Thoracic aorta (tissue), 2 donors: ENCODE results near the gene CYFIP1. TPM values are rescaled to one million over a fixed set of nuclear protein-coding genes. Genes with fewer than 3 reads are reported as not detected.

Experiments used
- ATAC-seq: fragments of 150-250 bp; one replicate; pipeline ENCODE4 v1.8.0; 2017; ENCODE audit warnings: low read depth; ENCODE audit not compliant: insufficient number of reproducible peaks, low FRiP score
- DNase-seq: peaks from one replicate; pipeline ENCODE4 v3.0.0-alpha.2; 2020; ENCODE audit warnings: low spot score
- H3K27ac ChIP-seq, 2 donors: fragments of 200-600 bp; sonication (generic); 1 replicate in 1 of 2; 2 replicates in 1 of 2; pipeline ENCODE4 v1.5.1; 2016; ENCODE audit warnings: mild to moderate bottlenecking in 2 of 2, moderate library complexity in 2 of 2
- H3K27me3 ChIP-seq: fragments of 200-600 bp; sonication (generic); replicated peaks from 2 replicates; pipeline ENCODE4 v1.6.0; 2016; ENCODE audit warnings: mild to moderate bottlenecking; ENCODE audit not compliant: insufficient read depth
- H3K36me3 ChIP-seq: fragments of 200-600 bp; sonication (generic); one replicate; pipeline ENCODE4 v1.5.1; 2016
- H3K4me1 ChIP-seq, 2 donors: fragments of 200-600 bp; sonication (generic); 1 replicate in 1 of 2; 2 replicates in 1 of 2; pipeline versions ENCODE4 v1.5.1 to v1.6.0; 2016; ENCODE audit warnings: low read depth in 2 of 2, mild to moderate bottlenecking in 1 of 2; ENCODE audit not compliant: control insufficient read depth in 1 of 2
- H3K4me3 ChIP-seq: fragments of 200-600 bp; sonication (generic); 2 replicates; pipeline ENCODE4 v1.5.1; 2016; ENCODE audit warnings: mild to moderate bottlenecking
- H3K9me3 ChIP-seq: fragments of 200-600 bp; sonication (generic); 2 replicates; pipeline ENCODE4 v1.5.1; 2016
- CTCF ChIP-seq: fragments of 200-600 bp; sonication (generic); IDR thresholded peaks from one replicate; pipeline ENCODE4 v1.5.1; 2019; ENCODE audit warnings: antibody characterized with exemption
- total RNA-seq, 2 donors: library from RNA; depleted of rRNA; stranded (reverse); fragments of >200 nt; gene quantifications; one replicate each; pipeline versions ENCODE4 v1.1.0 to v1.2.3, GENCODE V29; 2016

The CYFIP1 gene
- total RNA-seq, 2 donors from 2014 or later: 112 to 150 TPM

- Histone ChIP-seq H3K27ac (no peak overlapping the region), H3K9me3 (no peaks in the 10 kb centered on the region), H3K27me3 (no peaks in the 10 kb centered on the region), H3K4me1 (no peaks in the 10 kb centered on the region), H3K36me3 (peaks cover 35% of the 10 kb centered on the region), H3K4me3 (no peak overlapping the region)
- no peak for ATAC-seq
- no peak for DNase-seq
- TF ChIP-seq CTCF: no peak
These were observed 95.8 kb downstream of the CYFIP1 start for GRCh38 chr15:22884344-22884743.

- no peak for TF ChIP-seq CTCF
- DNase-seq (no peak), ATAC-seq (no peak)
- peaks cover 31% of the 10 kb centered on the region for H3K36me3 ChIP-seq
- H3K27me3 ChIP-seq: no peaks in the 10 kb centered on the region
- no peak overlapping the region for H3K27ac ChIP-seq
- H3K4me3 ChIP-seq: no peak overlapping the region
- H3K4me1 ChIP-seq: no peaks in the 10 kb centered on the region
- no peaks in the 10 kb centered on the region for H3K9me3 ChIP-seq
These were observed 97.0 kb downstream of the CYFIP1 start for GRCh38 chr15:22883196-22883595.

- ATAC-seq (no peak), DNase-seq (no peak)
- TF ChIP-seq CTCF: no peak
- Histone ChIP-seq H3K36me3 (peaks cover 37% of the 10 kb centered on the region), H3K27ac (no peak overlapping the region), H3K27me3 (no peaks in the 10 kb centered on the region), H3K4me3 (no peak overlapping the region), H3K9me3 (no peaks in the 10 kb centered on the region), H3K4me1 (no peaks in the 10 kb centered on the region)
These were observed 98.3 kb downstream of the CYFIP1 start for GRCh38 chr15:22881739-22882440.

GRCh38 chr15:22880981-22881738 lies 99.0 kb downstream of the CYFIP1 start:
- H3K4me3 ChIP-seq: no peak overlapping the region
- no peaks in the 10 kb centered on the region for H3K9me3 ChIP-seq
- H3K27ac ChIP-seq: no peak overlapping the region
- ATAC-seq (no peak), DNase-seq (no peak)
- TF ChIP-seq CTCF: no peak
- peaks cover 41% of the 10 kb centered on the region for H3K36me3 ChIP-seq
- no peaks in the 10 kb centered on the region for H3K4me1 ChIP-seq
- H3K27me3 ChIP-seq: no peaks in the 10 kb centered on the region

GRCh38 chr15:22880068-22880980 lies 99.8 kb downstream of the CYFIP1 start:
- no peak for ATAC-seq
- no peaks in the 10 kb centered on the region for H3K4me1 ChIP-seq

More at GRCh38 chr15:22880068-22880980, 99.8 kb downstream of the CYFIP1 start:
- Histone ChIP-seq H3K9me3 (no peaks in the 10 kb centered on the region), H3K27me3 (no peaks in the 10 kb centered on the region), H3K36me3 (peaks cover 41% of the 10 kb centered on the region), H3K4me3 (no peak overlapping the region), H3K27ac (no peak overlapping the region)
- TF ChIP-seq CTCF: no peak
- no peak for DNase-seq
